Measurements from ENCODE around the gene CD6.

- TF ChIP-seq SUZ12 (IDR thresholded peaks at IDR 0.05; ENCODE audit: extremely low read depth, insufficient read depth, insufficient read length) (no peak), YY1 (IDR thresholded peaks at IDR 0.05; ENCODE audit: insufficient read depth, insufficient read length) (no peak)
Observed at GRCh38 chr11:60925868-60926267, 45.6 kb upstream of the CD6 start.
